H9 (cell line): ENCODE results near the gene RALGAPA2. TPM values are rescaled to one million over a fixed set of nuclear protein-coding genes. Genes with fewer than 3 reads are reported as not detected.

ENCODE experiments used
- DNase-seq: peaks from one replicate; pipeline ENCODE4 v3.0.0-alpha.2; 2017
- H2AFZ ChIP-seq: one replicate; pipeline ENCODE4 v1.6.1; 2013; ENCODE audit warnings: mild to moderate bottlenecking, low read length, control low read depth, moderate library complexity
- H2AK5ac ChIP-seq: 2 replicates; pipeline ENCODE4 v1.6.1; 2013; ENCODE audit warnings: low read length, control low read depth, mixed read lengths; ENCODE audit not compliant: insufficient read length
- H2BK120ac ChIP-seq: one replicate; pipeline ENCODE4 v1.6.1; 2013; ENCODE audit warnings: low read depth, mild to moderate bottlenecking, low read length, control low read depth, inconsistent platforms; ENCODE audit not compliant: poor library complexity, severe bottlenecking
- H2BK12ac ChIP-seq: 2 replicates; pipeline ENCODE4 v1.6.1; 2013; ENCODE audit warnings: low read length, control low read depth, mixed read lengths, low read depth; ENCODE audit not compliant: insufficient read length
- H2BK15ac ChIP-seq: 2 replicates; pipeline ENCODE4 v1.6.1; 2013; ENCODE audit warnings: low read depth, low read length, control low read depth
- H2BK20ac ChIP-seq: one replicate; pipeline ENCODE4 v1.6.1; 2013; ENCODE audit warnings: low read depth, mild to moderate bottlenecking, low read length, control low read depth, inconsistent platforms; ENCODE audit not compliant: poor library complexity, severe bottlenecking
- H2BK5ac ChIP-seq: 2 replicates; pipeline ENCODE4 v1.6.1; 2013; ENCODE audit warnings: low read length, control low read depth, mixed read lengths; ENCODE audit not compliant: insufficient read length
- H3K14ac ChIP-seq: 2 replicates; pipeline ENCODE4 v1.6.1; 2013; ENCODE audit warnings: low read length, control low read depth; ENCODE audit not compliant: insufficient read depth
- H3K18ac ChIP-seq: 2 replicates; pipeline ENCODE4 v1.6.1; 2013; ENCODE audit warnings: low read depth, mild to moderate bottlenecking, mixed read lengths, low read length, control low read depth; ENCODE audit not compliant: insufficient read length
- H3K23ac ChIP-seq: 2 replicates; pipeline ENCODE4 v1.6.1; 2013; ENCODE audit warnings: low read length, control low read depth, mixed read lengths, low read depth; ENCODE audit not compliant: insufficient read length
- H3K23me2 ChIP-seq: 2 replicates; pipeline ENCODE4 v1.6.1; 2013; ENCODE audit warnings: low read depth, mild to moderate bottlenecking, mixed read lengths, low read length, control low read depth; ENCODE audit not compliant: insufficient read length, poor library complexity, severe bottlenecking
- H3K27ac ChIP-seq: 2 replicates; pipeline ENCODE4 v1.5.1; 2013; ENCODE audit warnings: low read length, control low read depth, mixed read lengths, low read depth; ENCODE audit not compliant: insufficient read length
- H3K27me3 ChIP-seq: 2 replicates; pipeline ENCODE4 v1.6.1; 2013; ENCODE audit warnings: low read length, control low read depth, inconsistent platforms; ENCODE audit not compliant: insufficient read depth
- H3K4ac ChIP-seq: 2 replicates; pipeline ENCODE4 v1.6.1; 2013; ENCODE audit warnings: low read depth, mild to moderate bottlenecking, control low read depth, inconsistent platforms, low read length, moderate library complexity
- H3K4me1 ChIP-seq: 2 replicates; pipeline ENCODE4 v1.6.1; 2013; ENCODE audit warnings: low read length, control low read depth, inconsistent platforms; ENCODE audit not compliant: insufficient read depth
- H3K4me2 ChIP-seq: 2 replicates; pipeline ENCODE4 v1.6.1; 2013; ENCODE audit warnings: low read length, control low read depth, mixed read lengths; ENCODE audit not compliant: insufficient read length, insufficient read depth
- H3K56ac ChIP-seq: 2 replicates; pipeline ENCODE4 v1.6.1; 2013; ENCODE audit warnings: low read depth, mild to moderate bottlenecking, mixed read lengths, low read length, control low read depth; ENCODE audit not compliant: insufficient read length
- H3K79me1 ChIP-seq: 2 replicates; pipeline ENCODE4 v1.6.1; 2013; ENCODE audit warnings: low read depth, mild to moderate bottlenecking, moderate library complexity, low read length, control low read depth, inconsistent platforms; ENCODE audit not compliant: insufficient read depth, poor library complexity, severe bottlenecking
- H3K79me2 ChIP-seq: 2 replicates; pipeline ENCODE4 v1.6.1; 2013; ENCODE audit warnings: low read length, control low read depth, inconsistent platforms; ENCODE audit not compliant: insufficient read depth
- H3K9ac ChIP-seq: 2 replicates; pipeline ENCODE4 v1.6.1; 2013; ENCODE audit warnings: low read length, control low read depth, mixed read lengths; ENCODE audit not compliant: insufficient read length; ENCODE audit errors: extremely low read depth
- H3K9me3 ChIP-seq: one replicate; pipeline ENCODE4 v1.6.1; 2013; ENCODE audit warnings: low read depth, low read length, inconsistent platforms; ENCODE audit not compliant: control insufficient read depth
- H3T11ph ChIP-seq: one replicate; pipeline ENCODE4 v1.6.1; 2013; ENCODE audit warnings: mild to moderate bottlenecking, low read length, control low read depth, inconsistent platforms
- H4K20me1 ChIP-seq: one replicate; pipeline ENCODE4 v1.6.1; 2013; ENCODE audit not compliant: control insufficient read depth, insufficient read length, insufficient read depth
- H4K5ac ChIP-seq: 2 replicates; pipeline ENCODE4 v1.6.1; 2013; ENCODE audit warnings: low read depth, mild to moderate bottlenecking, mixed read lengths, low read length, control low read depth; ENCODE audit not compliant: insufficient read length
- H4K8ac ChIP-seq: replicated peaks from 2 replicates; pipeline ENCODE4 v1.6.1; 2013; ENCODE audit warnings: low read length, control low read depth, mixed read lengths, low read depth; ENCODE audit not compliant: insufficient read length
- H4K91ac ChIP-seq: 2 replicates; pipeline ENCODE4 v1.6.1; 2013; ENCODE audit warnings: low read depth, mild to moderate bottlenecking, moderate library complexity, mixed read lengths, low read length, control low read depth; ENCODE audit not compliant: insufficient read length
- H3K27ac Mint-ChIP-seq, 3 experiments: 2 replicates in 2 of 3; 3 replicates in 1 of 3; pipeline ENCODE4 v1.8.0; 2020 to 2021; ENCODE audit warnings: mixed read lengths in 3 of 3, mild to moderate bottlenecking in 1 of 3, moderate library complexity in 1 of 3
- H3K27me3 Mint-ChIP-seq: 2 replicates; pipeline ENCODE4 v1.8.0; 2021; ENCODE audit warnings: low read depth, mild to moderate bottlenecking, moderate library complexity, mixed read lengths
- H3K36me3 Mint-ChIP-seq, 3 experiments: 2 replicates in 2 of 3; 3 replicates in 1 of 3; pipeline ENCODE4 v1.8.0; 2020 to 2021; ENCODE audit warnings: low read depth in 3 of 3, mixed read lengths in 3 of 3; ENCODE audit not compliant: insufficient read depth in 1 of 3
- H3K4me1 Mint-ChIP-seq, 2 experiments: 2 replicates each; pipeline ENCODE4 v1.8.0; 2020; ENCODE audit warnings: mixed read lengths in 2 of 2
- H3K4me3 Mint-ChIP-seq, 2 experiments: 2 replicates in 1 of 2; 3 replicates in 1 of 2; pipeline ENCODE4 v1.8.0; 2020 to 2021; ENCODE audit warnings: mild to moderate bottlenecking in 2 of 2, mixed read lengths in 2 of 2, moderate library complexity in 1 of 2
- H3K9me3 Mint-ChIP-seq, 2 experiments: 2 replicates in 1 of 2; 3 replicates in 1 of 2; pipeline ENCODE4 v1.8.0; 2020; ENCODE audit warnings: mild to moderate bottlenecking in 2 of 2, mixed read lengths in 2 of 2, moderate library complexity in 1 of 2
- CTCF ChIP-seq: fragments of 200-600 bp; sonication (generic); conservative IDR thresholded peaks from 3 replicates; pipeline ENCODE4 v1.8.0; 2021; ENCODE audit warnings: antibody characterized with exemption, mild to moderate bottlenecking
- WGBS: extraction: QIAGEN DNeasy Blood & Tissue Kit; methylation state at CpG from one replicate; pipeline ENCODE4 v1.1.7; 2013; ENCODE audit warnings: missing lambda C conversion rate, low lambda C conversion rate, mixed read lengths; ENCODE audit not compliant: insufficient read length; ENCODE audit errors: extremely low coverage; 5-methylcytosine and 5-hydroxymethylcytosine counted together
- total RNA-seq: library from RNA; stranded (reverse); gene quantifications from 2 replicates; pipeline ENCODE4 v1.2.1, GENCODE V29; 2021

Gene RALGAPA2
- total RNA-seq, 1 experiment from 2014 or later, result 16.6 TPM

DNA sequence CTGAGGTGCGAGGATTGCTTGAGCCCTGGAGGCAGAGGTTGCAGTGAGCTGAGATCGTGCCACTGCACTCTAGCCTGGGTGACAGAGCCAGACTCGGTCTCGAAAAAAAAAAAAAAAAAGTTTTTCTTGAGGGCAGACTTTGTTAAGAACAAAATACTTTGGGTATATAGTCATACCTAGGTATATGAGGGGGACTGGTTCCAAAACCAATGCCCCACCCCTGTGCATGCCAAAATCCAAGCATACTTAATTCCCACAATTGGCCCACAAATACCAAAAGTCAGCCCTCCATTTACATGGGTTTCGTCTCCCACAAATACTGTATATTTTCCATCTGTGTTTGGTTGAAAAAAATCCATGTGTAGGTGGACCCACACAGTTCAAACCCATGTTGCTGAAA lies 224.6 kb downstream of the RALGAPA2 start:
- Histone ChIP-seq H3K27ac (no peak overlapping the region), H3K79me1 (no peaks in the 10 kb centered on the region), H4K20me1 (no peaks in the 10 kb centered on the region), H4K8ac (no peak overlapping the region), H3K4ac (no peak overlapping the region), H3K4me1 (peaks cover 9% of the 10 kb centered on the region; the same call in 1 of the 2 replicates), H3K9ac (no peak overlapping the region), H3K56ac (no peak overlapping the region), H2AFZ (no peak overlapping the region), H2BK5ac (no peak overlapping the region), H2BK20ac (no peak overlapping the region), H3K23me2 (no peaks in the 10 kb centered on the region), H2BK15ac (no peak overlapping the region), H3K4me2 (no peak overlapping the region), H3K18ac (no peak overlapping the region), H3T11ph (no peak overlapping the region), H2AK5ac (no peak overlapping the region), H3K27me3 (no peaks in the 10 kb centered on the region), H3K79me2 (no peaks in the 10 kb centered on the region), H4K5ac (no peak overlapping the region), H2BK12ac (no peak overlapping the region), H4K91ac (no peak overlapping the region), H3K23ac (no peak overlapping the region), H3K14ac (no peak overlapping the region), H2BK120ac (no peak overlapping the region), H3K9me3 (no peaks in the 10 kb centered on the region)
- Mint-ChIP-seq H3K9me3 (no peaks in the 10 kb centered on the region), H3K36me3 (peaks cover 4 to 5% (median 4%) of the 10 kb centered on the region in 3 experiments; a peak in 4 of 7 replicates), H3K4me3 (no peak overlapping the region), H3K4me1 (peaks cover 28 to 32% of the 10 kb centered on the region in 2 experiments), H3K27me3 (no peaks in the 10 kb centered on the region), H3K27ac (no peak overlapping the region)
- no peak for DNase-seq
- no peak for TF ChIP-seq CTCF
- no CpG with 5 or more reads among the region's 5 CpGs for WGBS
